Frontal cortex (tissue), 4 donors: ENCODE measurements around the gene MT1F. TPM values are rescaled to one million over a fixed set of nuclear protein-coding genes. Genes with fewer than 3 reads are reported as not detected.
"Not testable (repeated sequence)": the region's sequence is repeated elsewhere in the genome, so short reads cannot be mapped to it uniquely, and the experiment has no call there.

Experiments used
- DNase-seq, 2 donors: peaks; one replicate each; pipeline ENCODE4 v3.0.0; 2012; ENCODE audit warnings: low spot score in 2 of 2
- FAIRE-seq: peaks from 2 replicates; lab custom pipeline; 2012; peaks lifted over from hg19 to GRCh38; lab: Jason Lieb, UNC
- total RNA-seq: library from RNA; depleted of rRNA; stranded (reverse); fragments of >200 nt; gene quantifications from one replicate; pipeline ENCODE4 v1.2.3, GENCODE V29; 2014
- donor health status: control.
- donor health status: control.
- donor health status: control.

The MT1F gene
- total RNA-seq, 1 donor from 2014 or later: 1.2 TPM

GRCh38 chr16:56640076-56640475, 17.7 kb upstream of the MT1F start:
- FAIRE-seq (no peak), DNase-seq (no peak)

- DNase-seq (no peak), FAIRE-seq (no peak)
Observed at GRCh38 chr16:56641166-56641565, 16.6 kb upstream of the MT1F start.

- DNase-seq (peak in 1 of 2 donors; percentile 56), FAIRE-seq (no peak)
Observed at GRCh38 chr16:56643080-56643778, 14.5 kb upstream of the MT1F start.

GRCh38 chr16:56643833-56644232, 13.9 kb upstream of the MT1F start:
- FAIRE-seq: no peak
- DNase-seq: no peak

- FAIRE-seq: no peak
- DNase-seq: no peak
Observed at GRCh38 chr16:56645311-56645710, 12.4 kb upstream of the MT1F start.

GRCh38 chr16:56645838-56646237, 11.9 kb upstream of the MT1F start:
- no peak for DNase-seq
- no peak for FAIRE-seq

GRCh38 chr16:56647641-56648431, 9.9 kb upstream of the MT1F start:
- DNase-seq (no peak), FAIRE-seq (no peak)

GRCh38 chr16:56649271-56649670, 8.5 kb upstream of the MT1F start:
- FAIRE-seq (no peak), DNase-seq (no peak)

- FAIRE-seq (no peak), DNase-seq (no peak)
Observed at GRCh38 chr16:56649820-56650219, 7.9 kb upstream of the MT1F start.

GRCh38 chr16:56651586-56651985, 6.2 kb upstream of the MT1F start, which contains the start of gene MT1B:
Gene MT1B, plus strand, starts transcription at chr16:56651886. Its CDS starts 68 bp downstream, at chr16:56651954.
- FAIRE-seq: no peak
- DNase-seq: no peak

GRCh38 chr16:56652600-56652999, 5.2 kb upstream of the MT1F start:
- DNase-seq (no peak), FAIRE-seq (no peak)

GRCh38 chr16:56653218-56653617, 4.5 kb upstream of the MT1F start:
- DNase-seq (no peak), FAIRE-seq (no peak)

- DNase-seq: peak in 1 of 2 donors; percentile 49
- no peak for FAIRE-seq
Observed at GRCh38 chr16:56658327-56658875, 642 bp downstream of the MT1F start.

- FAIRE-seq (no peak), DNase-seq (peak in 1 of 2 donors; percentile 34)
Observed at GRCh38 chr16:56662357-56663354, 4.9 kb downstream of the MT1F start.

GRCh38 chr16:56664506-56664905, 6.7 kb downstream of the MT1F start:
- FAIRE-seq: no peak
- DNase-seq: no peak

- DNase-seq, FAIRE-seq: not testable (repeated sequence)
Observed at GRCh38 chr16:56665286-56666261, 7.8 kb downstream of the MT1F start.

GRCh38 chr16:56667581-56668571, 10.1 kb downstream of the MT1F start, which contains the start of gene MT1G:
Gene MT1G, minus strand, starts transcription at chr16:56668065. Its CDS starts 72 bp downstream, at chr16:56667993.
- FAIRE-seq (no peak), DNase-seq (no peak)
